HepG2 (cell line): ENCODE data around the gene TXN2. TPM values are rescaled to one million over a fixed set of nuclear protein-coding genes. Genes with fewer than 3 reads are reported as not detected.
A peak's percentile ranks its signal among the peaks of the same experiment; 100 is the strongest.

Experiments
- EP300 ChIP-seq, 3 experiments: sonication (generic) in 1 of 3; formaldehyde crosslinking in 1 of 3; IDR thresholded peaks; 2 replicates each; pipeline versions ENCODE4 v1.5.1 to v1.6.1; 2011 to 2020; ENCODE audit warnings: low read depth in 2 of 3, low read length in 2 of 3, borderline replicate concordance in 1 of 3, improper control_type of control experiment in 1 of 3, mild to moderate bottlenecking in 1 of 3, missing genetic modification reagents in 1 of 3, moderate library complexity in 1 of 3
- NFE2L1 ChIP-seq: sonication (generic); formaldehyde crosslinking; IDR thresholded peaks from 2 replicates; pipeline ENCODE4 v1.4.0; 2020; ENCODE audit warnings: missing genetic modification reagents, mild to moderate bottlenecking, borderline replicate concordance
- PATZ1 ChIP-seq: sonication (generic); formaldehyde crosslinking; IDR thresholded peaks from 2 replicates; pipeline ENCODE4 v1.4.0; 2020; ENCODE audit warnings: missing genetic modification reagents
- PRDM15 ChIP-seq: sonication (generic); formaldehyde crosslinking; IDR thresholded peaks from 2 replicates; pipeline ENCODE4 v1.4.0; 2020; ENCODE audit warnings: missing genetic modification reagents
- PRDM4 ChIP-seq: sonication (generic); formaldehyde crosslinking; IDR thresholded peaks from 2 replicates; pipeline ENCODE4 v1.9.0; 2021; ENCODE audit warnings: missing genetic modification reagents, borderline replicate concordance
- ZFP41 ChIP-seq: sonication (generic); formaldehyde crosslinking; IDR thresholded peaks from 2 replicates; pipeline ENCODE4 v1.4.0; 2020; ENCODE audit warnings: mild to moderate bottlenecking, missing genetic modification reagents, borderline replicate concordance
- ZNF136 ChIP-seq: sonication (generic); formaldehyde crosslinking; IDR thresholded peaks from 2 replicates; pipeline ENCODE4 v1.8.1; 2022; ENCODE audit warnings: low read depth, mild to moderate bottlenecking, moderate library complexity, missing genetic modification reagents
- ZNF30 ChIP-seq: sonication (generic); formaldehyde crosslinking; IDR thresholded peaks from 2 replicates; pipeline ENCODE4 v1.5.0; 2020; ENCODE audit warnings: mild to moderate bottlenecking, missing genetic modification reagents
- ZNF34 ChIP-seq: sonication (generic); formaldehyde crosslinking; IDR thresholded peaks from 2 replicates; pipeline ENCODE4 v1.4.0; 2020; ENCODE audit warnings: mild to moderate bottlenecking, missing genetic modification reagents, borderline replicate concordance
- ZNF737 ChIP-seq: sonication (generic); formaldehyde crosslinking; IDR thresholded peaks from 2 replicates; pipeline ENCODE4 v1.5.0; 2020; ENCODE audit warnings: missing genetic modification reagents, mild to moderate bottlenecking, borderline replicate concordance
- ZNF816 ChIP-seq: sonication (generic); formaldehyde crosslinking; IDR thresholded peaks from 2 replicates; pipeline ENCODE4 v1.8.0; 2022; ENCODE audit warnings: missing genetic modification reagents, mild to moderate bottlenecking, borderline replicate concordance
- polyA plus RNA-seq, 8 experiments: library from polyadenylated mRNA; depleted of rRNA in 3 of 8; stranded (reverse) in 7 of 8; unstranded in 1 of 8; fragments of >200 nt; fragmentation: Illumina TruSeq in 4 of 8; extraction: Trizol in 4 of 8; gene quantifications; 2 replicates each; pipeline versions ENCODE4 v1.2.1 to v1.2.3, GENCODE V29; 2011 to 2016; ENCODE audit warnings: low read depth in 4 of 8, missing spikeins in 1 of 8, mixed read lengths in 1 of 8; ENCODE audit not compliant: insufficient read depth in 1 of 8
- total RNA-seq, 5 experiments: library from RNA; depleted of rRNA; stranded (reverse); fragments of >200 nt; fragmentation: Illumina TruSeq; extraction: Trizol; gene quantifications; 2 replicates each; pipeline ENCODE4 v1.2.3, GENCODE V29; 2016; ENCODE audit warnings: low read depth in 1 of 5

The TXN2 gene
- total and polyA plus RNA-seq, 2 of the 13 experiments (the other 11 are each of a cell fraction or from before 2014, with no cell fraction given), result 41.4 to 109 TPM

GRCh38 chr22:36433318-36434231 lies 47.9 kb downstream of the TXN2 start (continued):
- TF ChIP-seq PRDM15 (CRISPR knock-in tag) (0 out of 2 replicates have a peak, but pooled peaks have one; percentile 4), ZNF34 (CRISPR knock-in tag) (no peak), EP300 (IDR thresholded peaks at IDR 0.05; ENCODE audit: low read depth in 2 of 2, low read length in 2 of 2) (peak in 1 of 2 experiments; percentile 93; a peak in 2 of 4 replicates), EP300 (CRISPR knock-in tag; IDR thresholded peaks at IDR 0.05; ENCODE audit: borderline replicate concordance) (peak; percentile 81), PRDM4 (no peak), ZNF737 (CRISPR knock-in tag) (no peak), ZNF816 (CRISPR knock-in tag) (no peak), ZNF136 (no peak), NFE2L1 (CRISPR knock-in tag) (no peak), ZFP41 (CRISPR knock-in tag) (no peak), PATZ1 (peak; percentile 100), ZNF30 (CRISPR knock-in tag) (no peak)
